K562 (cell line): ENCODE data around the gene POLR3C. TPM values are rescaled to one million over a fixed set of nuclear protein-coding genes. Genes with fewer than 3 reads are reported as not detected.

Source experiments
- HDAC3 ChIP-seq: fragments of 450-650 bp; IDR thresholded peaks from 2 replicates; pipeline ENCODE4 v1.6.1; 2018; ENCODE audit warnings: borderline replicate concordance, mild to moderate bottlenecking, moderate library complexity; ENCODE audit not compliant: partially characterized antibody
- HDAC6 ChIP-seq: IDR thresholded peaks from 2 replicates; pipeline ENCODE4 v1.6.1; 2012; ENCODE audit warnings: low read depth, mild to moderate bottlenecking, control low read depth, inconsistent platforms, low read length, moderate library complexity
- PHF8 ChIP-seq: fragments of 200-600 bp; sonication (generic); IDR thresholded peaks from 2 replicates; pipeline ENCODE4 v1.6.1; 2012; ENCODE audit warnings: mixed run types, mild to moderate bottlenecking, inconsistent platforms, low read length, moderate library complexity, borderline replicate concordance
- PTRF ChIP-seq: fragments of 450-650 bp; IDR thresholded peaks from 2 replicates; pipeline ENCODE4 v1.6.1; 2016; ENCODE audit warnings: mild to moderate bottlenecking, missing genetic modification characterization, missing compliant biosample characterization
- SP1 ChIP-seq: sonication (generic); formaldehyde crosslinking; IDR thresholded peaks from 2 replicates; pipeline ENCODE4 v1.8.1; 2022; ENCODE audit warnings: mild to moderate bottlenecking, missing genetic modification reagents
- U2AF1 ChIP-seq: fragments of 200-400 bp; formaldehyde crosslinking; optimal IDR thresholded peaks from 2 replicates; pipeline ENCODE3; 2017; ENCODE audit warnings: mild to moderate bottlenecking, low read depth, low read length, moderate library complexity
- ZBTB7A ChIP-seq: IDR thresholded peaks from 2 replicates; pipeline ENCODE4 v1.6.1; 2011; ENCODE audit warnings: low read depth, mild to moderate bottlenecking, low read length, moderate library complexity, borderline replicate concordance; ENCODE audit not compliant: control insufficient read depth
- ZNF24 ChIP-seq: fragments of 450-650 bp; IDR thresholded peaks from 2 replicates; pipeline ENCODE4 v1.6.1; 2016
- ZZZ3 ChIP-seq: fragments of 450-650 bp; IDR thresholded peaks from 2 replicates; pipeline ENCODE4 v1.6.1; 2016; ENCODE audit warnings: antibody characterized with exemption, mild to moderate bottlenecking, moderate library complexity
- polyA plus RNA-seq, 8 experiments: library from polyadenylated mRNA; depleted of rRNA in 4 of 8; stranded (reverse) in 5 of 8; unstranded in 3 of 8; fragments of >200 nt; fragmentation: Nextera tagmentation in 2 of 8; fragmentation: Illumina TruSeq in 1 of 8; extraction: Ambion mirVana in 2 of 8; extraction: Trizol in 1 of 8; gene quantifications; 2 replicates each; pipeline versions ENCODE4 v1.2.1 to v1.2.3, GENCODE V29; 2011 to 2014; ENCODE audit warnings: inconsistent platforms in 1 of 8, missing spikeins in 1 of 8
- total RNA-seq, 7 experiments: library from RNA; depleted of rRNA in 6 of 7; stranded (reverse); fragments of >200 nt in 6 of 7; fragmentation: Illumina TruSeq in 2 of 7; extraction: Trizol in 2 of 7; gene quantifications; 2 replicates each; pipeline versions ENCODE4 v1.2.1 to v1.2.3, GENCODE V29; 2011 to 2021; ENCODE audit warnings: low replicate concordance in 1 of 7
- TF ChIP-seq, protein P1 (sequence below): IDR thresholded peaks from 2 replicates; pipeline ENCODE4 v1.6.1; 2016; ENCODE audit warnings: missing genetic modification characterization, missing compliant biosample characterization
- TF ChIP-seq, protein P2 (sequence below), 2 experiments: fragments of 450-650 bp; IDR thresholded peaks; 2 replicates each; pipeline ENCODE4 v1.6.1; 2018; ENCODE audit warnings: mild to moderate bottlenecking in 2 of 2, low read depth in 1 of 2; ENCODE audit not compliant: partially characterized antibody in 2 of 2
- TF ChIP-seq, protein P3 (sequence below), 2 experiments: fragments of 450-650 bp in 1 of 2; sonication (generic) in 1 of 2; formaldehyde crosslinking in 1 of 2; IDR thresholded peaks; 2 replicates each; pipeline versions ENCODE4 v1.7.1 to v1.9.0; 2016 to 2022; ENCODE audit warnings: inconsistent platforms in 1 of 2, mild to moderate bottlenecking in 1 of 2, missing genetic modification reagents in 1 of 2

The POLR3C gene
- total and polyA plus RNA-seq, 9 of the 15 experiments (the other 6 are each of a cell fraction or from before 2014, with no cell fraction given), result 19.7 to 64.1 (median 45.2) TPM

DNA sequence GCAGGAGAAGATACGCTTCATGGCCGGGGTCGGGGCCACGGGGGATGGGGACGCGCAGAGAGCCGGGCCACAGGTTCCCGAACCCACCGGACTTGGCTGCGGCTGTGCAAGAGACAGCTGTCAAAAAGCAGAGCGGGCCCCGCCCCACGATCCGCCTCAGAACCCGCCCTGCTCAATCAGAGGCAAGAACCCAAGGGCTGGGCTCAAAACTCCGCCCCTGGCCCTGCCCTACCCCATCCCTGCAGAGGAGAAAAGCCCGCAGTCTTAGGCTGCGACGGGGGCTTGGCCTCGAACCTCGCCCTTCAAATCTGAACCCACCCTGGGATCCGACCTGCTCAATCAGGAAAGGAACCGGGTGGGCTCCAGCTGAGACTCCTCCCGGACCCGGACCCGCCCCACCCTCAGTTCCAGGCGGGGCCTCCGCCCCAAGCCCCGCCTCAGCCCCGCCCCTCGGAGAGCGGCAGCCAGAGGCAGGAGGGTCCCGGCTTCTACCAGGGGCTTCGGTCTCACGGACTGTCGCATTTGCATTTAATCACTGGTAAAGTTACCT, 61.8 kb downstream of the POLR3C start, which contains the start of gene ANKRD35 (continued):
- TF ChIP-seq, protein P1, sequence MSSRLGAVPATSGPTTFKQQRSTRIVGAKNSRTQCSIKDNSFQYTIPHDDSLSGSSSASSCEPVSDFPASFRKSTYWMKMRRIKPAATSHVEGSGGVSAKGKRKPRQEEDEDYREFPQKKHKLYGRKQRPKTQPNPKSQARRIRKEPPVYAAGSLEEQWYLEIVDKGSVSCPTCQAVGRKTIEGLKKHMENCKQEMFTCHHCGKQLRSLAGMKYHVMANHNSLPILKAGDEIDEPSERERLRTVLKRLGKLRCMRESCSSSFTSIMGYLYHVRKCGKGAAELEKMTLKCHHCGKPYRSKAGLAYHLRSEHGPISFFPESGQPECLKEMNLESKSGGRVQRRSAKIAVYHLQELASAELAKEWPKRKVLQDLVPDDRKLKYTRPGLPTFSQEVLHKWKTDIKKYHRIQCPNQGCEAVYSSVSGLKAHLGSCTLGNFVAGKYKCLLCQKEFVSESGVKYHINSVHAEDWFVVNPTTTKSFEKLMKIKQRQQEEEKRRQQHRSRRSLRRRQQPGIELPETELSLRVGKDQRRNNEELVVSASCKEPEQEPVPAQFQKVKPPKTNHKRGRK (tag), result no peak
- TF ChIP-seq HDAC6 (no peak), ZBTB7A (peak; percentile 67), PHF8 (peak; percentile 10; the same call in 1 of the 2 replicates), HDAC3 (no peak), SP1 (peak; percentile 68), ZNF24 (no peak), ZZZ3 (no peak), U2AF1 (no peak), PTRF (tag) (no peak)
- TF ChIP-seq, protein P2, sequence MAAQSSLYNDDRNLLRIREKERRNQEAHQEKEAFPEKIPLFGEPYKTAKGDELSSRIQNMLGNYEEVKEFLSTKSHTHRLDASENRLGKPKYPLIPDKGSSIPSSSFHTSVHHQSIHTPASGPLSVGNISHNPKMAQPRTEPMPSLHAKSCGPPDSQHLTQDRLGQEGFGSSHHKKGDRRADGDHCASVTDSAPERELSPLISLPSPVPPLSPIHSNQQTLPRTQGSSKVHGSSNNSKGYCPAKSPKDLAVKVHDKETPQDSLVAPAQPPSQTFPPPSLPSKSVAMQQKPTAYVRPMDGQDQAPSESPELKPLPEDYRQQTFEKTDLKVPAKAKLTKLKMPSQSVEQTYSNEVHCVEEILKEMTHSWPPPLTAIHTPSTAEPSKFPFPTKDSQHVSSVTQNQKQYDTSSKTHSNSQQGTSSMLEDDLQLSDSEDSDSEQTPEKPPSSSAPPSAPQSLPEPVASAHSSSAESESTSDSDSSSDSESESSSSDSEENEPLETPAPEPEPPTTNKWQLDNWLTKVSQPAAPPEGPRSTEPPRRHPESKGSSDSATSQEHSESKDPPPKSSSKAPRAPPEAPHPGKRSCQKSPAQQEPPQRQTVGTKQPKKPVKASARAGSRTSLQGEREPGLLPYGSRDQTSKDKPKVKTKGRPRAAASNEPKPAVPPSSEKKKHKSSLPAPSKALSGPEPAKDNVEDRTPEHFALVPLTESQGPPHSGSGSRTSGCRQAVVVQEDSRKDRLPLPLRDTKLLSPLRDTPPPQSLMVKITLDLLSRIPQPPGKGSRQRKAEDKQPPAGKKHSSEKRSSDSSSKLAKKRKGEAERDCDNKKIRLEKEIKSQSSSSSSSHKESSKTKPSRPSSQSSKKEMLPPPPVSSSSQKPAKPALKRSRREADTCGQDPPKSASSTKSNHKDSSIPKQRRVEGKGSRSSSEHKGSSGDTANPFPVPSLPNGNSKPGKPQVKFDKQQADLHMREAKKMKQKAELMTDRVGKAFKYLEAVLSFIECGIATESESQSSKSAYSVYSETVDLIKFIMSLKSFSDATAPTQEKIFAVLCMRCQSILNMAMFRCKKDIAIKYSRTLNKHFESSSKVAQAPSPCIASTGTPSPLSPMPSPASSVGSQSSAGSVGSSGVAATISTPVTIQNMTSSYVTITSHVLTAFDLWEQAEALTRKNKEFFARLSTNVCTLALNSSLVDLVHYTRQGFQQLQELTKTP (IDR thresholded peaks at IDR 0.05; ENCODE audit: low read depth in 1 of 2, partially characterized antibody in 2 of 2), result no peak
- TF ChIP-seq, protein P3, sequence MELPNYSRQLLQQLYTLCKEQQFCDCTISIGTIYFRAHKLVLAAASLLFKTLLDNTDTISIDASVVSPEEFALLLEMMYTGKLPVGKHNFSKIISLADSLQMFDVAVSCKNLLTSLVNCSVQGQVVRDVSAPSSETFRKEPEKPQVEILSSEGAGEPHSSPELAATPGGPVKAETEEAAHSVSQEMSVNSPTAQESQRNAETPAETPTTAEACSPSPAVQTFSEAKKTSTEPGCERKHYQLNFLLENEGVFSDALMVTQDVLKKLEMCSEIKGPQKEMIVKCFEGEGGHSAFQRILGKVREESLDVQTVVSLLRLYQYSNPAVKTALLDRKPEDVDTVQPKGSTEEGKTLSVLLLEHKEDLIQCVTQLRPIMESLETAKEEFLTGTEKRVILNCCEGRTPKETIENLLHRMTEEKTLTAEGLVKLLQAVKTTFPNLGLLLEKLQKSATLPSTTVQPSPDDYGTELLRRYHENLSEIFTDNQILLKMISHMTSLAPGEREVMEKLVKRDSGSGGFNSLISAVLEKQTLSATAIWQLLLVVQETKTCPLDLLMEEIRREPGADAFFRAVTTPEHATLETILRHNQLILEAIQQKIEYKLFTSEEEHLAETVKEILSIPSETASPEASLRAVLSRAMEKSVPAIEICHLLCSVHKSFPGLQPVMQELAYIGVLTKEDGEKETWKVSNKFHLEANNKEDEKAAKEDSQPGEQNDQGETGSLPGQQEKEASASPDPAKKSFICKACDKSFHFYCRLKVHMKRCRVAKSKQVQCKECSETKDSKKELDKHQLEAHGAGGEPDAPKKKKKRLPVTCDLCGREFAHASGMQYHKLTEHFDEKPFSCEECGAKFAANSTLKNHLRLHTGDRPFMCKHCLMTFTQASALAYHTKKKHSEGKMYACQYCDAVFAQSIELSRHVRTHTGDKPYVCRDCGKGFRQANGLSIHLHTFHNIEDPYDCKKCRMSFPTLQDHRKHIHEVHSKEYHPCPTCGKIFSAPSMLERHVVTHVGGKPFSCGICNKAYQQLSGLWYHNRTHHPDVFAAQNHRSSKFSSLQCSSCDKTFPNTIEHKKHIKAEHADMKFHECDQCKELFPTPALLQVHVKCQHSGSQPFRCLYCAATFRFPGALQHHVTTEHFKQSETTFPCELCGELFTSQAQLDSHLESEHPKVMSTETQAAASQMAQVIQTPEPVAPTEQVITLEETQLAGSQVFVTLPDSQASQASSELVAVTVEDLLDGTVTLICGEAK (IDR thresholded peaks at IDR 0.05), result no peak
- TF ChIP-seq, protein P3 (CRISPR knock-in tag; IDR thresholded peaks at IDR 0.05), result no peak
